CD4-positive, alpha-beta T cell treated with Interleukin-21 for 1 hour (primary cell): ENCODE measurements around the gene VPS51.
"Not testable (repeated sequence)": the region's sequence is repeated elsewhere in the genome, so short reads cannot be mapped to it uniquely, and the experiment has no call there.

Experiments used
- DNase-seq: peaks from one replicate; pipeline ENCODE4 v3.0.0-alpha.2; 2020

Gene VPS51

GRCh38 chr11:65136515-65137096 is 40.6 kb downstream of the VPS51 start:
- no peak for DNase-seq

GRCh38 chr11:65141896-65142494 is 46.0 kb downstream of the VPS51 start:
- DNase-seq, result no peak

- no peak for DNase-seq
Measured at GRCh38 chr11:65147352-65148075, 51.5 kb downstream of the VPS51 start.

- DNase-seq, result no peak
Measured at GRCh38 chr11:65148657-65149056, 52.6 kb downstream of the VPS51 start.

- DNase-seq, result not testable (repeated sequence)
Measured at GRCh38 chr11:65150131-65150508, 54.1 kb downstream of the VPS51 start.

- DNase-seq, result peak; percentile 21
Measured at GRCh38 chr11:65150509-65151299, 54.7 kb downstream of the VPS51 start.

GRCh38 chr11:65151331-65151899 is 55.4 kb downstream of the VPS51 start:
- no peak for DNase-seq

GRCh38 chr11:65152122-65152521 is 56.1 kb downstream of the VPS51 start:
- no peak for DNase-seq

GRCh38 chr11:65156256-65156655 is 60.2 kb downstream of the VPS51 start:
- DNase-seq, result no peak

- no peak for DNase-seq
Measured at GRCh38 chr11:65156926-65157325, 60.9 kb downstream of the VPS51 start.

- no peak for DNase-seq
Measured at GRCh38 chr11:65157336-65157735, 61.3 kb downstream of the VPS51 start.

- DNase-seq, result no peak
Measured at GRCh38 chr11:65159012-65159411, 63.0 kb downstream of the VPS51 start.

- no peak for DNase-seq
Measured at GRCh38 chr11:65160643-65161042, 64.6 kb downstream of the VPS51 start.
